B cell (primary cell): ENCODE data around the gene CDC42SE2.

Experiments
- EZH2 ChIP-seq: IDR thresholded peaks from 2 replicates; pipeline ENCODE4 v1.6.1; 2012; ENCODE audit warnings: borderline replicate concordance, low read depth, mild to moderate bottlenecking, moderate library complexity, low read length; ENCODE audit not compliant: insufficient read depth, poor library complexity, severe bottlenecking
- TF ChIP-seq, protein P1 (sequence below): fragments of 200-600 bp; IDR thresholded peaks from one replicate; pipeline ENCODE4 v1.8.0; 2022; ENCODE audit warnings: antibody characterized with exemption, mild to moderate bottlenecking

DNA sequence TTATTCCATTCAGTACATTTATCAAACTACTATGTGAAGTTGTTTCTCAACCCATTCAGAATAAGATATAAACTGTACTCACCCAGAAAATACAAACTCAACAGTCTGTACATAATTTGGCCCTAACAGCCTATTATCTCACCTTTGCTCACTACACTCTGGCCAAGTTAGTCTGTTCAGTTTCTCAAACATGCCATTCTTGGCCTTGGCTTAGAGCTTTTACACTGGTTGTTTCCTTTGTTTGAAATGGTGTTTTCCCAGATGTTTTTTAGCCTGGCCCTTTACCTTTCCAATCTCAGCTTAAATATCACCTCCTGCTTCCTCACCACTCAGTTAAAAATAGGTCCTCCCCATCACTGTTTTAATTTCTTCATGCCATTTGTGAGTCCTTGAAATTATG lies 13.6 kb downstream of the CDC42SE2 start:
- TF ChIP-seq EZH2, result no peak
- TF ChIP-seq, protein P1, sequence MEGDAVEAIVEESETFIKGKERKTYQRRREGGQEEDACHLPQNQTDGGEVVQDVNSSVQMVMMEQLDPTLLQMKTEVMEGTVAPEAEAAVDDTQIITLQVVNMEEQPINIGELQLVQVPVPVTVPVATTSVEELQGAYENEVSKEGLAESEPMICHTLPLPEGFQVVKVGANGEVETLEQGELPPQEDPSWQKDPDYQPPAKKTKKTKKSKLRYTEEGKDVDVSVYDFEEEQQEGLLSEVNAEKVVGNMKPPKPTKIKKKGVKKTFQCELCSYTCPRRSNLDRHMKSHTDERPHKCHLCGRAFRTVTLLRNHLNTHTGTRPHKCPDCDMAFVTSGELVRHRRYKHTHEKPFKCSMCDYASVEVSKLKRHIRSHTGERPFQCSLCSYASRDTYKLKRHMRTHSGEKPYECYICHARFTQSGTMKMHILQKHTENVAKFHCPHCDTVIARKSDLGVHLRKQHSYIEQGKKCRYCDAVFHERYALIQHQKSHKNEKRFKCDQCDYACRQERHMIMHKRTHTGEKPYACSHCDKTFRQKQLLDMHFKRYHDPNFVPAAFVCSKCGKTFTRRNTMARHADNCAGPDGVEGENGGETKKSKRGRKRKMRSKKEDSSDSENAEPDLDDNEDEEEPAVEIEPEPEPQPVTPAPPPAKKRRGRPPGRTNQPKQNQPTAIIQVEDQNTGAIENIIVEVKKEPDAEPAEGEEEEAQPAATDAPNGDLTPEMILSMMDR, result no peak
